Midbrain (tissue), 1 donor: ENCODE data around the gene ASF1B.
A peak's percentile ranks its signal among the peaks of the same experiment; 100 is the strongest.

Source experiments
- DNase-seq: peaks from one replicate; lab custom pipeline; 2025; lab: John Stamatoyannopoulos, UW

ASF1B gene

DNA sequence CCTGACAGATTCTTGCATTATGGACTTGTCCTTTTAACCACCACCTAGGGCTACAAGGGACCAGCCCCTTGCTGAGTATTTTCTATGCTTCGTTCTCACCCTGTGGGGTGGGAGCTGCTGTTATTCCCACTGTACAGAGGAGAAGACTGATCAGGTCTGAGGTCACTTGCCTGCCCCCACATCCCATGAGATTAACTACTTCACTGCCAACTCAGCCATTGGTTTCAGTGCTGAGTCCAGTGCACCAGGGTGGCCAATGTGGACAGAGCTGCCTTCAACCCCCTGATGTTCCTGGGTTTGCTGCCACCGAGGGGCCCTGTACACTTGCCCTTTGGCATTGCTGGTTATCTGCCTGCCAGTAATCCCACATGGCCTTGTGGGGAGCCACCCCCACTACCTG, 25.7 kb downstream of the ASF1B start:
- no peak for DNase-seq

- DNase-seq = no peak
Observed at GRCh38 chr19:14107581-14108461, 28.6 kb downstream of the ASF1B start.

GRCh38 chr19:14106840-14107239, 29.5 kb downstream of the ASF1B start:
- no peak for DNase-seq

DNA sequence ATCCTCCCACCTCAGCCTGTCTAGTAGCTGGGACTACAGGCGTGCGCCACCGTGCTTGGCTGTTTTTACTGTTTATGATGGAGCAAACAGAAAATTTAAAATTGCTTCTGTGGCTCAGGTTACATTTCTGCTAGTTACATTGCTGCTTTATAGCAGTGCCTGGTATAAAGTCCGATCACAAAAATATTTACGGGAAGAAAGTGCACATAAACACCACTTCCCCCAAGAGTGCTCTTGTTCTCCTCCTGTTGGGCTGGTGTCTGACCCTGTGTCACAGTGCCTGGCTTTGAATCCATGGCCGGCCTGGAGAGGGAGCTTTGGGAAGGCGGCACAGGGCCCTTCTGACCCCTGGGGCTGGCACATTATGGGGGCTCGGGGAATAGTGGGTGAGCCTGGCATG, 30.7 kb downstream of the ASF1B start:
- no peak for DNase-seq

GRCh38 chr19:14103310-14103709, 33.1 kb downstream of the ASF1B start:
- DNase-seq = no peak

- DNase-seq = no peak
Observed at GRCh38 chr19:14102756-14103155, 33.6 kb downstream of the ASF1B start.

GRCh38 chr19:14102102-14102696, 34.2 kb downstream of the ASF1B start:
- no peak for DNase-seq

- no peak for DNase-seq
Observed at GRCh38 chr19:14101003-14101545, 35.3 kb downstream of the ASF1B start.

- DNase-seq = no peak
Observed at GRCh38 chr19:14097532-14098151, 38.7 kb downstream of the ASF1B start.

DNA sequence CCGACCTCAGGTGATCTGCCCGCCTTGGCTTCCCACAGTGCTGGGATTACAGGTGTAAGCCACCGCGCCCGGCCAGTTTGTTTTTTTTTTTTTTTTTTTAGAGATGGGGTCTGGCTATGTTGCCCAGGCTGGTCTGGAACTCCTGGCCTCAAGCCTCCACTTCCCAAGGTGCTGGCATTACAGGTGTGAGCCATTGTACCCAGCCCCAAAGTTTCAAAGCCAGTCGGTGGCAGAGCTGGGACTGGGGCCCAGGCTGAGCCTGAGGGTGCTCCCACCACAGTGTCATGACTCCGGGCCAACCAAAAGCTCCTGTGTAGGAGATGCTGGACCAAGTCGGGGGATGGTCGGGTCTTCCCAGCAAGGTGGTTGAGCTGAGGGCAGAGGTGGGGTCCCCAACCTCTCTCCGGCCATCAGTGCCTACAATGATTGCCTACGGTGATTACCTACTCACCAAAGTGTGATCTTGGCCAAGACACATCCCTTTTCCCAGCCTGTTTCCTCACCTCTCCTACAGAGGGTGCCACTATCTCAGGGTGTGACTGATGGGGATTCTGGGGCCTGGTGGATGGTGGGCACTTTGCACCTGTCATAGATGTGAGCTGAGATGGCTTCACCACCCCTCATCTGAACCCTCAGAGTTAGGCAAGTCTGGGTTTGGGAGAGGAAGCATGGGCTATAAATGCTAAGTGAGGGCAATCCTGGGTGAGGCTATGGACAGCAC, 40.0 kb downstream of the ASF1B start:
- DNase-seq = no peak

- no peak for DNase-seq
Observed at GRCh38 chr19:14094854-14095253, 41.5 kb downstream of the ASF1B start.

DNA sequence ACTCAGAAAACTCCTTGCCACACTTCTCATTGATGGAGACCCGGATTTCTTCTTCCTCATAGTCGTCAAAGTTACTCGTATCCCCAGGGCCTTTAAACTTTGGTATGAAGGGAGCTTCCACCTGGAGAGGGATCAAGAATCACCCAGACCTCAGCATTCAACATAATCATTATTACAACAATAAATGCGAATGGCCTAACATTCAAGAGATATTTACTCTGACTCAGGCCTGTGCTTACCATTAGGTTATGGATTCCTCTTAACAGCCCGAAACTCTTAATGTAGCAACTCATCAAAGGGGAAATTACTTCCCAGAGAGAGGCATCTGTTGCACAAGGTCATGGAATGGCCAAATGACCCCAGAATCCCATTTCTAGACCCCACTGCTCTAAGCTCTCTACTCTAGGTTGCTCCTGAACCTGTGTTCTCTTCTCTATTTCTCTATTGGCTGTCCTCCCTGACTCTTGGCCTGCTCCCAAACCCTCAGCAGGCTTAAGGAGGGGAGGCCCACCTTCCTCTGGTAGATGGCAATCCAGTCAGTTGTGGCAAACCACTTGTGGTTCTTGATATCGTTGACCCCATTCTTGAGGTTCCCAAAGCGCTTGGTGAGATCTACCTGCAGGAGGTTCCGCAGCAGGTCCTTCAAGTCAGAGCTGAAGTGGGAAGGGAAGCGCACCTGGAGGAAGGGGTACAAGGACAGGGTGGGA, 43.1 kb downstream of the ASF1B start:
- DNase-seq = no peak

DNA sequence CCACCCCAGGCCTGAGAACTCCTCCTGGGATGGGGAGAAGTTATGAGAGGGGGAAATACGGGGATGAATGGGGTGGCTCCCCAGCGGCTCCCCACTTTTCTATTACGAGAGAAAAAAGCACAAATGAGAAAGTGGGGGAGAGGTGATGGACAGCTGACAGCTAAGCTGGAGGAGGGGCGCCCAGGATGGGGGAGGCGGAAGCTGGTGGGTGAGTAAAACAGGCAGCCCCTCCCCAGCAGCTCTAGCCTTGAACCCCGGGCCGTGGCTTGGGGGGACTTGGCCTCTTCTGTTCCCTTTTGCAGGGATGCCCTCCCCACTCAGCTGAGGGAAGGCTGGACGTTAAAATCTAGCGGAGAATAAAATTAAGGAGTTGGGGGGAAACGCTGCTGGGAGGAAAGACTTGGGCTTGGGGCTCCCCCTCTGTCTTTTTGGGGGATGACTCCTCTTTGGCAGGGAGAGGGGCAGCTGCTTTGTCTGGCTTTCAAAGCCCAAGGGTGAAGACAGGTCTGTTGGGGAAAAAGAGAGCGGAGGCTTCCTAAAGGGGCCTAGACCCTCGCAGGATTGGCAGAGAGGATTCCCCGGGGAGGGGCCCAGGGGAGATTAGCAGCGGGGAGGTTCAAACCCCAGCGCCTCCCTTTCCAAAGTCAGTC, 44.5 kb downstream of the ASF1B start:
- no peak for DNase-seq

GRCh38 chr19:14091081-14091812, 45.1 kb downstream of the ASF1B start:
- peak; percentile 73 for DNase-seq

- DNase-seq = peak; percentile 85
Observed at GRCh38 chr19:14090509-14091080, 45.8 kb downstream of the ASF1B start, which contains the start of gene SAMD1. TSS of gene SAMD1 (minus strand) at chr19:14090751.

GRCh38 chr19:14089662-14090508, 46.5 kb downstream of the ASF1B start:
- no peak for DNase-seq

DNA sequence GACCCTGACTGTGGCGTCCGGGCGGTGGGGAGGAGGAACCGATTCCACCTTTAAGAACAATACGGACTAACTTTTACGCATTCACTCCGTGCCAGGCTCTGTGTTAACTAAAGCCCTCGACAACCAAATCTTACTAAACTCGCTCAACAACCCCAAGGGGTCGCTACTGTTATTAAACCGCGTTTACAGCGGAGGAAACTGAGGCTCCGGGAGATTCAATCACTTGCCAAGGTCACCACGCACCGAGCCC, 47.1 kb downstream of the ASF1B start:
- no peak for DNase-seq

- no peak for DNase-seq
Observed at GRCh38 chr19:14088634-14089411, 47.6 kb downstream of the ASF1B start.
